GM18511 (cell line): ENCODE results near the gene CCDC187.

ENCODE experiments used
- ATAC-seq: cut with Tn5 transposase; IDR thresholded peaks from one replicate; pipeline ENCODE4 v1.9.1; 2021; ENCODE audit warnings: mild to moderate bottlenecking, moderate library complexity; ENCODE audit not compliant: unreplicated experiment

The CCDC187 gene

GRCh38 chr9:136313111-136314055 is 9.5 kb upstream of the CCDC187 start:
- ATAC-seq, result no peak

- no peak for ATAC-seq
Observed at GRCh38 chr9:136312436-136312835, 8.5 kb upstream of the CCDC187 start.

GRCh38 chr9:136312009-136312375 is 8.1 kb upstream of the CCDC187 start:
- no peak for ATAC-seq

DNA sequence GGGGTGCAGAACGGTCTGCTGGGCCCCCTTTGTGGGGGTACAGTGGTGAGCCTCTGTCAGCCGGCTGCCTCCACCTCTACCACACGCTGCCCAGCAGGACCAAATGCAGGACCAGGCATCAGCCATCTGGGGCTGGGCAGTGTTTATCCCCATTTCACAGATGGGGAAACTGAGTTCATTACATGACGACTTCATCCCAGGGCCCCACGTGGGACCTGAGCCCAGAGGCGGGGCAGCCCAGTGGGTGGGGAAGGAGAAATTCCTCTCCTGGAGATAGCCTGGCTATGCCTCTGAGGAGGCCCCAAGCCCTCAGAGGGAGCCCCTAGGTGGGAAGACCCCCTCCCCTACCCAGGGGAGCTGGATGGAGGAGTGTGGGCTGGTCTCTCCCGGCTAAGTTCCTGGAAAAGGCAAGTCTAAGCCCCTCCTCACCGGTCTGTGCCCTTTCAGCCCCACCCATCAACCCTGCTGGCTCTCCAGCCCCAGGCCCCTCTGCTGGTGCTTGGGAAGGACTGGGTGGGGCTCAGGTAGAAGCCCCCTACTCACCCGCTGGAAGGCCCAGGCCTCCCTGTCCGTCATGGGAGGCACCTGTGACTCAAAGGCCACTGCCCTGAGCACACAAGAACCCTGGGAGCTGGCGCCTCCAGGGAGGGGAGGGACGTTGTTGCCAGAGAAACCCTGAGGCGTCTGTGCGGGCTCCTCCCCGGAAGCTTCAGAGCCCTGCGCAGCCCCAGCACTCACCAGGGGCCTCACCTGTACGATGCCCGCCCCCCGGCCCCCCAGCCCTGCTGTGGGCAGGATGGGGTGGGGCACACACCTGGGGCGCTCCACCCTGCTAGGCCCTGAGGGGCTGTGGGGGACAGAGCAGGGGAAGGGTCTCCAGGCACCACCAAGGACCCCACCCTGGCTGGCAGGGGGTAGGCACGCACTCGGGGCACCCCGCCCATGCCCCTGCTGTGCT is 7.4 kb upstream of the CCDC187 start:
- no peak for ATAC-seq

DNA sequence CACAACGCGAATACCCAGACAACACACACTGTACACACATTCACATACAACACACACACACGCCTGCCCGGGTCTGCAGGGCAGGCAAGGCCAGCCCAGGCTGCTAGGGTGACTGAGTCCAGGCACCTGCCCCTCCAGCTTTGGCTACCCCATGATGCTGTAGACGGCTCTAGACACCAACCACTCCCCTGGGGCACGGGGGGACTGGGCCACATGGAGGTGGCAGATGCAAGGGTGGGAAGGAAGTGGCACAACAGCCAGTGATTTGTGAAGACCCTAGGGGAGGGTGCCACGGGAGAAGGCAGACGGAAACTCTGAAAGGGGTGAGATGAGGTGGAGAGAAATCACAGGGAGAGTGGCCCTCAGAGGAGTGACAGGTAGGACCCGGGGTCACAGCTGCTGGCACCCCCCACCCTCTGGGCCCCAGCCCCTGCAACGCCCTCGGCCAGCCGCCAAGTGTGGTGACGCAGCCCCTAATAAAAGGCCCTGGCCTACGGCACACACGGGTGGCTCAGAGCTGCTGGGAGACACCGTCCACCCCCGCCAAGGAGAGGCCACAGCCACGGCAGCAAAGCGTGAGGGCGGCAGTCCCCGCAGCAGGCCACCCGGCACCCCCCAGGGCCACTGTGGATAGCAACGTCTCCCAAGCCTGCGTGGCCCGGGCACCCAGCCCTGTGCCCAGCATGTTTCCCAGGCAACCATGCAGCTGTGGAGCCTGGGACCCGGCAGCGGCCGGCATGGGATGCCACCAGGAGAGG is 6.6 kb upstream of the CCDC187 start:
- ATAC-seq, result no peak

DNA sequence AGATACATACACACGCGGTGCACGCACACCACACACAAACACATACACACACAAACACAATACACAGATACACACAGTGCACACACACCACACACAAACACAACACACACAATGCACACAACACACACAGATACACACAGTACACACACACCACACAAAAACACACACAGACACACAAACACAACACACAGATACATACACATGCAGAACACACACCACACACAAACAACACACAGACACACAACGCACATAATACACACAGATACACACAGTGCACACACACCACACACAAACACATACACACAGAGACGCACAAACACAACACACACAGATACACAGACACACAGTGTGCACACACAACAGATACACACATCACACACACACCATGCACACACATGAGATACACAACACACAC is 5.9 kb upstream of the CCDC187 start:
- no peak for ATAC-seq

- ATAC-seq, result no peak
Observed at GRCh38 chr9:136309101-136309801, 5.4 kb upstream of the CCDC187 start.

GRCh38 chr9:136308702-136309053 is 4.8 kb upstream of the CCDC187 start:
- no peak for ATAC-seq

DNA sequence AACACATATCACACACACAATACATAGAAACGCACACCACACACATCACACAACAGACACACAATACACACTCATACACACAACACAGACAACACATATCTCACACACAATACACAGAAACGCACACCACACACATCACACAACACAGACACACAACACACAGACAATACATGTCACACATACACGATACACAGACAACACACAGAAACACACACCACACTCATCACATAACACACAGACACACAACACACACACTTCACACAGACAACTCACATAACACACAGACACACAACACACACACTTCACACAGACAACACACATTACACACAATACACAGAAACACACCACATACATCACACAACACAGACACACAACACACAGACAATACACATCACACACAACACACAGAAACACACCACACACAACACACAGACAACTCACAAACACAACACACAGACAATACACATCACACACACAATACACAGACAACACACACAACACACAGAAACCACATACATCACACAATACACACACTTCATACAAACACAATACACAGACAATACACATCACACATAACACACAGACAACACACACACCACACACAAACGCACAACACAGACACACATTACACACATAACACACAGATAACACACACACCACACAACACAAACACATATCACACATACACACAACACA is 4.3 kb upstream of the CCDC187 start:
- ATAC-seq, result no peak

- no peak for ATAC-seq
Observed at GRCh38 chr9:136307215-136307750, 3.4 kb upstream of the CCDC187 start.

DNA sequence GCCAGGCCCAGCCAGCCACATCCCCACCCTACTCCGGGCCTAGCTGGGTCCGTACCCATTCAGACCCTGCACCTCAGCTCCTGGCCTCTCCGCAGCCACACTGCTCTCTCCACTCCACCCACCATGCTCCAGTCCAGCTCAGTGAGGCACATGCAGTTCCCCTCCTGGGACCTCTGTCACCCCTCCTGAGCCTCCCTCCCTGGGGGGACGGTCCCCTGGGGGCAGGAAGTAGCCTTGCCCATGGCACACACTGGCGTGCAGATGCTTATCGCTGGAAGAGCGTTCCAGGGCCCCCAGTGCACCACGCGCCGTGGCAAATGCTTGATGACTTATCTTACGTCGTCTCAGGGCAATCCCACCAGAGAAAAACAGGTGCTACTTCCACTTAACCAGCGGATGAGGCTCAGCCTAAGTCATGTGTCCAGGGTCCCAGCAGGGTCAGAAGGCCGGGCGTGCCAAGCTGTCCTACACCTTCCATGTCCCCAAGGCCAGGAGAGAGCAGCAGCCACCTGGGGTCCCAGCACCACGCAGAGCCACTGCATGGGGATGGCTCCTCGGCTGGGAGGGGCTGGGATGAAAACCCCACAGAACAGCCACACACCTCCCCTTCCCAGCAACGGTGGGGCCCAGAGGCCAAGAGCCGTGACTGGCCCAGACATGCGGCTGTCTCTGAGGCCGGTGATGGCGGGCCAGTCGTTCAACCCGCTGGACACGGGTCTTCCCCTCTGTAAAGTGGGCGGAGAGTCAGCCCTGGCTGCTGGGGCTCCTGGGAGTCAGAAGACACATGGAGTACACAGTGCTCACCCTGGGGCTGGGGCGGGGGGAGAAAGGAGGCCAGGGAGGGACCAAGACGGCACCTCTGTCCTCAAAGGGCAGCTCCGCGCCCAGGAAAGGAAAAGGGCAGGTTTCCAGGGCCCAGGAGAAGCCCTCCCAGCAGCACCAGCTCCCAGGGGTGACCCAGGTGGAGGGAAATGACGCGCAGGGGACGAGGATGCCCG is 2.6 kb upstream of the CCDC187 start:
- no peak for ATAC-seq

- no peak for ATAC-seq
Observed at GRCh38 chr9:136305804-136306203, 1.9 kb upstream of the CCDC187 start.

GRCh38 chr9:136304981-136305380 is 1.1 kb upstream of the CCDC187 start:
- no peak for ATAC-seq

DNA sequence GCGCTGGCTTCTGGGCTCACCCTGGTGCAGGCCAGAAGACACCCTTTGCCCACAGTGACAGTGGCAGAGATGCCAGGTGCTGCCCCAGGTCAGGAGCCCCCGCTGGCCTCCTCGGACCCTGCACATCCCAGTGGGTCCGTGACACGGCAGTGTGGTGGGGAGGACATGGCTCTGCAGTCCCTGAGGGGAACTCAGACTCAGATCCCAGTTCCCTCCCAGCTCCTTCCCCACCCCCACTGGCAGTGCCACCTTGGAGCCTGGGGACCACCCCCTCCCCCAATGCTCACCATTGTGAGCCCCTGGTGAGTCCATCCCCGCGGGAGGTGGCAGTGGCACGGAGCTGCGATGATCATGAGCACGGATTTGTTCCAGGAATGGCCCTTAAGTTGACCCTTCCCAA is 562 bp upstream of the CCDC187 start:
- no peak for ATAC-seq

DNA sequence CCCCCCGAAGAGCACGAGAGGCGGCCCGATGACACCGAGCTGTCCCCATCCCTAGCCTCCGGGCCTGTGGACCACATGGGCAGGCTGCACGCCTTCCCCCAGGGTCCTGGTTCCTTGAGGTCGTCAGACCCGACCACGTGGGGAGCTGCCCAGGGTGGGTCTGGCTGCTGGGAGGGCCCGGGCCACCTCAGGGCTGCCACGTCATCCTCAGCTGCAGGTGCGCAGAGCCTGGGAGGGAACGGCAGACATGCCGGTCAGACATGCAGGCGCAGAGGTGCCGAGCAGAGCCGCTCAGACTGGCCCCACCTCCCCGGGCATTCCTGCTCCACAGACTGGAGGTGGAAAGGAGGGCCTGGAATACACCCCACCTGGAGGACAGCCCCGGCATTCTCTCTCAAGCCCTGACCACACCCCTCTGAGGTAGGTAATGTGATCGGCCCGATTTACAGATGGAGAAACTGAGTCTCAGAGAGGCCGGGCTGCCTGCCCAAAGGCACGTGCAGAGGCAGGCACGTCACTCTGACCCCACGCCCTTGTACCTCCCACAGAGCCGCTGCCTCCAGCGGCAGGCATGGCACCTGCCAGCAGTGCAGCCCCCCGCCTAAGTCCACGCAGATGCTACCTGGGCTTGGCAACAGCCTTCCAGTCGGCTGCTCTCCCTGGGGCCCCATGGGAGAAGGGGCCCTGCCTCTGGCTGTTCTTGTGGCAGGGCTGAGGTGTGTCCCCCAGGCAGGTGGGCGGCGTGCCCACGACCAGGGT is 649 bp downstream of the CCDC187 start:
- no peak for ATAC-seq

DNA sequence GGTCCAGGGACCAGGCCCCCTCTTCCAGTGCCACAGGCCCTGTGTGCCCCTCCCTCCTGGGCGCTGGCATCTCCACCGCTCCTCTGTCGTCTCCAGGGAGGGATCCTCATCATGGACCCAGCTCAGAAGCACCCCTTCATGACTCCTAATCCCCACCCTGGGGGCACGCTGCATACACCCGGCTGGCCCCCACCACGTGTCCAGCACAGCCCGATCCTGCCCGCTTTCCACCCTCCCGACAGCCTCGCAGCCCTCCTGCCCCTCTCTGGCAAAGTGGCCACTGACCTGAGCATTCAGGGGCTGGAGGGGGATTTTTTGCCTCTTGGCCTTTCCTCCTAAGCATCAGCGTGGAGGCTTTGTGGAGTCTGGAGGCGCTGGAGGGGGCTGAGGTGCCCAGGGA is 1.4 kb downstream of the CCDC187 start:
- ATAC-seq, result no peak

DNA sequence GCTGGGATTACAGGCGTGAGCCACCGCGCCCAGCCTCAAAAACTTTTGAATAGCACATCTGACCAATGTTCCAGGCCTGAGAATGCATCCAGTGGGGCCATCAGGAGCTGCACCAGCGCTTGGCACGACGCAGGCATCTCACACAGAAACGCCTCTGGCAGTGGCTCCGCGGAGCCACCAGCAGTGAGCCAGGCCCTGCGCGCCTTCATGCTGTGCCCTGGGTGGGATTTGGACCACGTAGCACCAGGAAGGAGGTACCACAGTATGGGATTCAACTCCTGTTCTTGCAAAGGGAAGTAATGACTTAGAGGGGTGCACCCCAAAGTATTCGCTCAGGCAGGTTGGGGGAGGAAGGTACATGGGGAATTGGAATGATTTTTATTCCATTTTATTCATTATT is 3.0 kb downstream of the CCDC187 start:
- no peak for ATAC-seq
